ENCODE data around the gene APBA2. TPM values are rescaled to one million over a fixed set of nuclear protein-coding genes. Genes with fewer than 3 reads are reported as not detected.
A peak's percentile ranks its signal among the peaks of the same experiment; 100 is the strongest.

The APBA2 gene
- total RNA-seq, 1 donor from 2014 or later = 19.6 TPM

- Histone ChIP-seq H3K27me3 (no peaks in the 10 kb centered on the region), H3K4me1 (no peaks in the 10 kb centered on the region), H3K9me3 (no peaks in the 10 kb centered on the region), H3K27ac (no peak overlapping the region), H3K4me3 (no peak overlapping the region), H3K36me3 (no peaks in the 10 kb centered on the region)
- peak in 1 of 2 donors; percentile 34 for DNase-seq (ENCODE audit: extremely low spot score in 2 of 2)
- intact Hi-C loops (cut with DNase I) = no loop called here
- TF ChIP-seq POLR2AphosphoS5 (IDR thresholded peaks at IDR 0.05; ENCODE audit: insufficient read depth in 1 of 2, low read depth in 1 of 2) = no peak
- TF ChIP-seq POLR2A (IDR thresholded peaks at IDR 0.05) = no peak
- TF ChIP-seq CTCF (IDR thresholded peaks at IDR 0.05) = no peak
Measured at GRCh38 chr15:28969511-28970085, 83.8 kb downstream of the APBA2 start.

GRCh38 chr15:28974142-28974541, 88.4 kb downstream of the APBA2 start:
- no peaks in the 10 kb centered on the region for H3K4me1 ChIP-seq
- H3K27me3 ChIP-seq = no peaks in the 10 kb centered on the region
- DNase-seq (ENCODE audit: extremely low spot score in 2 of 2) = peak in 1 of 2 donors; percentile 70
- intact Hi-C loops (cut with DNase I) = no loop called here
- H3K4me3 ChIP-seq = no peak overlapping the region
- no peak overlapping the region for H3K27ac ChIP-seq
- TF ChIP-seq CTCF (IDR thresholded peaks at IDR 0.05) = no peak
- TF ChIP-seq POLR2A (IDR thresholded peaks at IDR 0.05) = no peak
- TF ChIP-seq POLR2AphosphoS5 (IDR thresholded peaks at IDR 0.05; ENCODE audit: insufficient read depth in 1 of 2, low read depth in 1 of 2) = no peak
- H3K9me3 ChIP-seq = no peaks in the 10 kb centered on the region
- H3K36me3 ChIP-seq = no peaks in the 10 kb centered on the region

GRCh38 chr15:28975766-28976179, 90.0 kb downstream of the APBA2 start:
- TF ChIP-seq POLR2A (IDR thresholded peaks at IDR 0.05) (no peak), CTCF (IDR thresholded peaks at IDR 0.05) (peak in 1 of 3 experiments; percentile 18)
- intact Hi-C loops (cut with DNase I) = no loop called here
- Histone ChIP-seq H3K4me3 (no peak overlapping the region), H3K27ac (no peak overlapping the region), H3K9me3 (no peaks in the 10 kb centered on the region), H3K27me3 (no peaks in the 10 kb centered on the region), H3K36me3 (no peaks in the 10 kb centered on the region), H3K4me1 (no peaks in the 10 kb centered on the region)
- DNase-seq (ENCODE audit: extremely low spot score in 2 of 2) = no peak

GRCh38 chr15:28977377-28978010, 91.7 kb downstream of the APBA2 start:
- no peaks in the 10 kb centered on the region for H3K4me1 ChIP-seq
- no peak overlapping the region for H3K4me3 ChIP-seq
- no peaks in the 10 kb centered on the region for H3K36me3 ChIP-seq
- peak in 1 of 2 donors; percentile 64 for DNase-seq (ENCODE audit: extremely low spot score in 2 of 2)
- TF ChIP-seq CTCF (IDR thresholded peaks at IDR 0.05) (no peak), POLR2A (IDR thresholded peaks at IDR 0.05) (no peak), POLR2AphosphoS5 (IDR thresholded peaks at IDR 0.05; ENCODE audit: insufficient read depth in 1 of 2, low read depth in 1 of 2) (no peak)
- intact Hi-C loops (cut with DNase I) = no loop called here
- no peaks in the 10 kb centered on the region for H3K27me3 ChIP-seq
- no peak overlapping the region for H3K27ac ChIP-seq
- no peaks in the 10 kb centered on the region for H3K9me3 ChIP-seq

- no peak for TF ChIP-seq POLR2AphosphoS5 (IDR thresholded peaks at IDR 0.05; ENCODE audit: insufficient read depth in 1 of 2, low read depth in 1 of 2)
- no peak for TF ChIP-seq CTCF (IDR thresholded peaks at IDR 0.05)
- TF ChIP-seq POLR2A (IDR thresholded peaks at IDR 0.05) = no peak
- no peaks in the 10 kb centered on the region for H3K9me3 ChIP-seq
- H3K27ac ChIP-seq = no peak overlapping the region
- intact Hi-C loops (cut with DNase I) = no loop called here
- H3K4me1 ChIP-seq = no peaks in the 10 kb centered on the region
- no peaks in the 10 kb centered on the region for H3K36me3 ChIP-seq
- H3K4me3 ChIP-seq = no peak overlapping the region
- DNase-seq (ENCODE audit: extremely low spot score in 2 of 2) = no peak
- H3K27me3 ChIP-seq = no peaks in the 10 kb centered on the region
Measured at GRCh38 chr15:28978011-28978378, 92.2 kb downstream of the APBA2 start.
